ENCODE data around the gene CD96.

DNA sequence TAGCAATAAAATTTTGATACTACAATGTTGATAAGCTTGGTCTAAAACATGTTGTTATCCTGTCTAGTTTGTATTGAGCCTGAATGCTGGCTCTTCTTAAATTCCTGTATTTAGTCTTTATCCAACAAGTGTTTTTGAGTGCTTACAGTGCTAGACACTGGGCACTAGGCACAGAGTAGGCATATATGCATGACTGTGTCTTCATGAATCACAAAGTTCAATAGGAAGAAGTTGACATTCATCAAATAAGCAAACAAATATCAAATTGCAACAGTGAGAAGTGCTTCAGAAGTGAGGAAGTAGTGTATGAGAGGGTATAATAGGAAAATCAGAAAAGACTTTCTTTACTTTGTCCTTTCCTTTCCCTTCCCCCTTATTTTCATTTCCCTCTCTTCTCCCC is 6.8 kb downstream of the CD96 start:
- no peak for TF ChIP-seq POLR2A (IDR thresholded peaks at IDR 0.05)
- TF ChIP-seq, protein P1, sequence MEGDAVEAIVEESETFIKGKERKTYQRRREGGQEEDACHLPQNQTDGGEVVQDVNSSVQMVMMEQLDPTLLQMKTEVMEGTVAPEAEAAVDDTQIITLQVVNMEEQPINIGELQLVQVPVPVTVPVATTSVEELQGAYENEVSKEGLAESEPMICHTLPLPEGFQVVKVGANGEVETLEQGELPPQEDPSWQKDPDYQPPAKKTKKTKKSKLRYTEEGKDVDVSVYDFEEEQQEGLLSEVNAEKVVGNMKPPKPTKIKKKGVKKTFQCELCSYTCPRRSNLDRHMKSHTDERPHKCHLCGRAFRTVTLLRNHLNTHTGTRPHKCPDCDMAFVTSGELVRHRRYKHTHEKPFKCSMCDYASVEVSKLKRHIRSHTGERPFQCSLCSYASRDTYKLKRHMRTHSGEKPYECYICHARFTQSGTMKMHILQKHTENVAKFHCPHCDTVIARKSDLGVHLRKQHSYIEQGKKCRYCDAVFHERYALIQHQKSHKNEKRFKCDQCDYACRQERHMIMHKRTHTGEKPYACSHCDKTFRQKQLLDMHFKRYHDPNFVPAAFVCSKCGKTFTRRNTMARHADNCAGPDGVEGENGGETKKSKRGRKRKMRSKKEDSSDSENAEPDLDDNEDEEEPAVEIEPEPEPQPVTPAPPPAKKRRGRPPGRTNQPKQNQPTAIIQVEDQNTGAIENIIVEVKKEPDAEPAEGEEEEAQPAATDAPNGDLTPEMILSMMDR (IDR thresholded peaks at IDR 0.05): no peak
- no peak for TF ChIP-seq EP300 (IDR thresholded peaks at IDR 0.05)

Data from tibial nerve (tissue), 4 donors.